DOHH2 (cell line): ENCODE measurements around the gene RPL35.

Experiments used
- H3F3A ChIP-seq: fragments of 200-600 bp; sonication (generic), shearing (Covaris generic); 2 replicates; pipeline ENCODE4 v1.6.0; 2016; ENCODE audit warnings: antibody characterized with exemption, mild to moderate bottlenecking; ENCODE audit not compliant: control insufficient read depth, insufficient read depth
- H3K27ac ChIP-seq: fragments of 200-600 bp; sonication (generic); 2 replicates; pipeline ENCODE4 v1.5.1; 2014; ENCODE audit warnings: low read depth, mild to moderate bottlenecking, low read length, moderate library complexity
- H3K27me3 ChIP-seq: fragments of 200-600 bp; sonication (generic); 2 replicates; pipeline ENCODE4 v1.6.1; 2014; ENCODE audit warnings: mild to moderate bottlenecking, low read length, mixed read lengths; ENCODE audit not compliant: control insufficient read depth
- H3K36me3 ChIP-seq: fragments of 200-600 bp; sonication (generic); 2 replicates; pipeline ENCODE4 v1.6.1; 2014; ENCODE audit warnings: mild to moderate bottlenecking, low read length, moderate library complexity, mixed read lengths; ENCODE audit not compliant: control insufficient read depth
- H3K4me1 ChIP-seq: fragments of 200-600 bp; sonication (generic); 2 replicates; pipeline ENCODE4 v1.6.1; 2014; ENCODE audit warnings: mild to moderate bottlenecking, low read length, mixed read lengths; ENCODE audit not compliant: control insufficient read depth
- H3K4me2 ChIP-seq: fragments of 200-600 bp; sonication (generic); 2 replicates; pipeline ENCODE4 v1.6.0; 2014; ENCODE audit warnings: mild to moderate bottlenecking, low read length, moderate library complexity
- H3K4me3 ChIP-seq: fragments of 200-600 bp; sonication (generic); 2 replicates; pipeline ENCODE4 v1.5.1; 2014; ENCODE audit warnings: mild to moderate bottlenecking, low read length, mixed read lengths
- H3K79me2 ChIP-seq: fragments of 200-600 bp; sonication (generic); 2 replicates; pipeline ENCODE4 v1.6.1; 2014; ENCODE audit warnings: mild to moderate bottlenecking, low read length, mixed read lengths; ENCODE audit not compliant: control insufficient read depth
- H3K9me2 ChIP-seq: fragments of 200-600 bp; sonication (generic); replicated peaks from 2 replicates; pipeline ENCODE4 v1.6.1; 2014; ENCODE audit warnings: mild to moderate bottlenecking, low read length, mixed read lengths; ENCODE audit not compliant: control insufficient read depth
- H3K9me3 ChIP-seq: fragments of 200-600 bp; sonication (generic); 2 replicates; pipeline ENCODE4 v1.6.1; 2014; ENCODE audit warnings: antibody characterized with exemption, low read length, mixed read lengths; ENCODE audit not compliant: control insufficient read depth, insufficient read depth
- H4K20me1 ChIP-seq: fragments of 200-600 bp; sonication (generic); 2 replicates; pipeline ENCODE4 v1.6.0; 2014; ENCODE audit warnings: low read depth, mild to moderate bottlenecking, antibody characterized with exemption, low read length, moderate library complexity; ENCODE audit not compliant: control insufficient read depth, insufficient read depth
- EZH2phosphoT487 ChIP-seq: fragments of 200-600 bp; sonication (generic); IDR thresholded peaks from 2 replicates; pipeline ENCODE4 v1.6.1; 2017; ENCODE audit warnings: borderline replicate concordance, mild to moderate bottlenecking, antibody characterized with exemption, low read length, moderate library complexity, mixed read lengths
- TF ChIP-seq, protein P1 (sequence below): fragments of 200-600 bp; sonication (generic); IDR thresholded peaks from one replicate; pipeline ENCODE4 v1.5.1; 2014; ENCODE audit warnings: antibody characterized with exemption, mild to moderate bottlenecking, low read depth, low read length; ENCODE audit not compliant: poor library complexity, severe bottlenecking

The RPL35 gene

DNA sequence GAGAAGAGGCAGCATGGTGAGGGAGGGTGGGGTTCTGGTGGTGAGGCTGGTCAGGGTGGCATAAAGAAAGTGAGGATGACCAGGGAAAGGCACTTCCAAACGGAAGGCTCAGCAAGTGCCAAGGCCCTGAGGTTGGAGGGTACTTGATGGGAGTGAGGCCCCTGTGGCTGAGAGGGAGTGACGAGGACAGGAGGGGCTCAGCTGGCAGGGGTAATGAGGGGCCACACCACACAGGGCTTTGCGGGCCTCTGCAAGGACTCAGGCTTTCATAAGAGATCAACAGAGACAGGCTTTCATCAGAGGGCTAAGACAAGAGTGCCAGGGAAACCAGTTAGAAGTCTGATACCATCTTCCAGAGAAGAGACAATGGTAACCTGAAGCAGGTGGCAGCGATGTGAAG lies 23.8 kb upstream of the RPL35 start:
- H3K79me2 ChIP-seq: no peaks in the 10 kb centered on the region
- no peaks in the 10 kb centered on the region for H3K9me3 ChIP-seq
- H3K27me3 ChIP-seq: no peaks in the 10 kb centered on the region
- H3K4me3 ChIP-seq: no peak overlapping the region
- H4K20me1 ChIP-seq: no peaks in the 10 kb centered on the region
- H3K4me2 ChIP-seq: no peak overlapping the region
- no peak overlapping the region for H3K27ac ChIP-seq
- no peaks in the 10 kb centered on the region for H3K9me2 ChIP-seq
- no peaks in the 10 kb centered on the region for H3F3A ChIP-seq
- H3K36me3 ChIP-seq: peaks cover 29% of the 10 kb centered on the region
- no peak for TF ChIP-seq EZH2phosphoT487
- TF ChIP-seq, protein P1, sequence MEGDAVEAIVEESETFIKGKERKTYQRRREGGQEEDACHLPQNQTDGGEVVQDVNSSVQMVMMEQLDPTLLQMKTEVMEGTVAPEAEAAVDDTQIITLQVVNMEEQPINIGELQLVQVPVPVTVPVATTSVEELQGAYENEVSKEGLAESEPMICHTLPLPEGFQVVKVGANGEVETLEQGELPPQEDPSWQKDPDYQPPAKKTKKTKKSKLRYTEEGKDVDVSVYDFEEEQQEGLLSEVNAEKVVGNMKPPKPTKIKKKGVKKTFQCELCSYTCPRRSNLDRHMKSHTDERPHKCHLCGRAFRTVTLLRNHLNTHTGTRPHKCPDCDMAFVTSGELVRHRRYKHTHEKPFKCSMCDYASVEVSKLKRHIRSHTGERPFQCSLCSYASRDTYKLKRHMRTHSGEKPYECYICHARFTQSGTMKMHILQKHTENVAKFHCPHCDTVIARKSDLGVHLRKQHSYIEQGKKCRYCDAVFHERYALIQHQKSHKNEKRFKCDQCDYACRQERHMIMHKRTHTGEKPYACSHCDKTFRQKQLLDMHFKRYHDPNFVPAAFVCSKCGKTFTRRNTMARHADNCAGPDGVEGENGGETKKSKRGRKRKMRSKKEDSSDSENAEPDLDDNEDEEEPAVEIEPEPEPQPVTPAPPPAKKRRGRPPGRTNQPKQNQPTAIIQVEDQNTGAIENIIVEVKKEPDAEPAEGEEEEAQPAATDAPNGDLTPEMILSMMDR: no peak
- H3K4me1 ChIP-seq: peaks cover 2% of the 10 kb centered on the region

DNA sequence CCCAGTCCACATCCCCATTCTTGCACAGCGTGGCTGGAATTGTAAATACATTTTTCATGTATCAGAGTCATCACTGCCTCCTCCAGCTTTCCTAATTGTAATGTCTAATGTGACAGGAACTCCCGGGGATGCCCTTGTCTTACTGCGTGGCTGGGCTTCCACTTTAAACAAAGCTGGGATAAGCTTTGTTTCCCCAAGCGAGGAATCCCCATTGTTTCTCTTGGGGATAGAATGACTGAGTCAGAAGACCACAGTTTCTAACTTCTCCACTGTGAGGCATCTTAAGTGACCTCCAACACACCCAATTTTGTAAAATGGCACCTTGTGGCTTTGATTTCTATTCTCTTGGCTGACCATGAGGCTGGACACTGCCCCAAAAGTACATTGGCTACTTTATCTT lies 22.6 kb upstream of the RPL35 start:
- peaks cover 3% of the 10 kb centered on the region; the same call in 1 of the 2 replicates for H4K20me1 ChIP-seq
- no peak for TF ChIP-seq EZH2phosphoT487
- H3K4me2 ChIP-seq: no peak overlapping the region
- peaks cover 32% of the 10 kb centered on the region for H3K36me3 ChIP-seq
- peaks cover 8% of the 10 kb centered on the region; the same call in 1 of the 2 replicates for H3F3A ChIP-seq
- peaks cover 9% of the 10 kb centered on the region for H3K4me1 ChIP-seq
- H3K27me3 ChIP-seq: no peaks in the 10 kb centered on the region
- no peaks in the 10 kb centered on the region for H3K79me2 ChIP-seq
- no peaks in the 10 kb centered on the region for H3K9me2 ChIP-seq
- no peak overlapping the region for H3K4me3 ChIP-seq
- H3K27ac ChIP-seq: no peak overlapping the region
- H3K9me3 ChIP-seq: no peaks in the 10 kb centered on the region

DNA sequence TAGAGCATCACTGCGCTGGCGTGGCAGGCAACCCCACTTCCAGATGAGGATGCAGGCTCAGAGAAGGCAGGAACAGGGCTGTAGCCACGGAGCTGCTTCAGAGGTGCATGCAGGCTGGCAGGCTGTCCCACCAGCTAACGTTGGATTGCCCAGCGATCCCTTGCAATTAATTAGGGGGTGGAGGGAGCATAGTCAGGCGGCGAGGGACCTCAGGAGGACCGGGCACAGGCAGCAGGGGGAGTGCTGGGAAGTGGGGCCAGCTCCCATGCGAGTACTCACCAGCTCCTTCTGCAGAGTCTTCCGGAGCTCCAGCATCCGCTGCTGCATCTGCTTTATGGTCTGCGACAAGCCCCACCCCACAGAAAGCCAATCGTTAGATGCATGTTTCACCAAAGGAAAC lies 20.5 kb upstream of the RPL35 start:
- TF ChIP-seq EZH2phosphoT487: no peak
- TF ChIP-seq, protein P1: no peak
- Histone ChIP-seq H3K9me2 (no peaks in the 10 kb centered on the region), H3F3A (peaks cover 24% of the 10 kb centered on the region), H3K4me1 (peaks cover 9% of the 10 kb centered on the region), H3K4me2 (no peak overlapping the region), H3K27me3 (no peaks in the 10 kb centered on the region), H3K36me3 (peaks cover 46% of the 10 kb centered on the region), H3K9me3 (no peaks in the 10 kb centered on the region), H4K20me1 (peaks cover 3% of the 10 kb centered on the region; the same call in 1 of the 2 replicates), H3K27ac (no peak overlapping the region), H3K4me3 (no peak overlapping the region), H3K79me2 (no peaks in the 10 kb centered on the region)

DNA sequence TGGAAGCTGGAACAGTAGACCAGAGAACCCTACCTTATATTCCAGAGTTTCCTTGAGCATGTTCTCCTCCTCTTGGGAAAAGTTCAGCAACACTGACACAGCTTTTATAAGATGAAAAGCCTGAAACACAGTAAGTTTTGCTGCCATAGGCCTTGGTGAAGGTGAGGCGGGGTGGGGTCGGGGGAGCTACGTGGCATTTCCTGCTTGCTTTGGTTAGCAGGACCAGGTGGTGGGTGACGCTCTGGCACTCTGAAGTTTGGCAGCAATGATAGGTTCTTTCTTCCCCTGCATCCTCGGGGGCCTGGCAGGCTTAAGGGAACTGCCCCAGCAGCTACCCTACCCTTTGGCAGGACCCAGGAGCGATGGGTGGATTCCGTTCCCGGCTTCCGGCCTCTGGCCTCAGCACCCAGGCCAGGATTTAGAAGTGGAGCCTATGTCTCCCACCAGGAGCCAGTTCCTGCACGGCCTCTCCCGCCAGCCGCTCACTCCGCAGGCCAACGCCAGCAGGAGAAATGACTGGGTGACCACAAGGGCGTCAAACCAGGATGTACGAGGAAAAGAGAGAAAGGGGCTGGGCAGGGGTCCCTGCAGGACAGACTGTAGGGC lies 19.5 kb upstream of the RPL35 start:
- Histone ChIP-seq H3K4me1 (peaks cover 9% of the 10 kb centered on the region), H3K27ac (no peak overlapping the region), H3K4me3 (no peak overlapping the region), H3F3A (peaks cover 30% of the 10 kb centered on the region), H3K9me3 (no peaks in the 10 kb centered on the region), H4K20me1 (peaks cover 3% of the 10 kb centered on the region; the same call in 1 of the 2 replicates), H3K36me3 (peaks cover 53% of the 10 kb centered on the region), H3K4me2 (no peak overlapping the region), H3K9me2 (no peaks in the 10 kb centered on the region), H3K27me3 (no peaks in the 10 kb centered on the region), H3K79me2 (no peaks in the 10 kb centered on the region)
- TF ChIP-seq EZH2phosphoT487: no peak
- TF ChIP-seq, protein P1: no peak
